ENCODE results near the gene FBXL14. TPM values are rescaled to one million over a fixed set of nuclear protein-coding genes. Genes with fewer than 3 reads are reported as not detected.

FBXL14 gene
- total RNA-seq, 2 donors from 2014 or later: 6.3 to 11.3 TPM

DNA sequence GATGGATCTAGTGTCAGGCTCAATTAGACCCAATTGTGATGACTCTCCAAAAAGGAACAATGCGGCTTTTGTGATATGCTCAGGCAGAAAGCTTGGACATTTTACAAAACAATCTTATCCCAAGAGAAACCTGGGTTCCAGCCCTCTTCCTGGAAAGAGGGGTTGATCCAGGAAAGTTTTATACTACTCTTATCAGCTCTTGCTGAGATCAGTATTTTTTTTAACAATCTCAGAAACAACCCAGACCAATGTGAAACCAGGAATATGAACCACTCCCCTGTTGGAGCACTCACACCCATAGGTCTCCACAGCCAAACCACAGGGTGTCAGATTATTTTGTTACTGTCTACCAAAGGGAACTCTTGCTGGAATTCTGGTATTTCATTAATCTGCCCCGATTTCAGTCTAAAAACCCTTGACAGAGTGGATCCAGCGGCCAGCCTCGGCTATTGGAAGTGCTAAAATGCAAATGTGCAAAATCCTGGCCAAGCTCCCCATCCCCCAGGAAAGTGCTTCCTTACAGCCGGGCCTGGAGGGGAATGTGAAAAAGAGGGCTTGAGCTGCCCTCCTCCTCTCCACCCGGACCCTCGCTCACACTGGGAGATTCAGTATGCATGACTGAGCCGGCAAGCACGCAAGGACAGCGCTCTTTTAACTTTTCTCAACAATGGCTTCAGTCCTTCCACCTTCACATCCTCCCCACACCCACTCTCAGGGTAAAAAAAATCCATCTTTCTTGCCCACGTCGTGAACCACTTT, 4.0 kb downstream of the FBXL14 start:
- TF ChIP-seq, protein P1, sequence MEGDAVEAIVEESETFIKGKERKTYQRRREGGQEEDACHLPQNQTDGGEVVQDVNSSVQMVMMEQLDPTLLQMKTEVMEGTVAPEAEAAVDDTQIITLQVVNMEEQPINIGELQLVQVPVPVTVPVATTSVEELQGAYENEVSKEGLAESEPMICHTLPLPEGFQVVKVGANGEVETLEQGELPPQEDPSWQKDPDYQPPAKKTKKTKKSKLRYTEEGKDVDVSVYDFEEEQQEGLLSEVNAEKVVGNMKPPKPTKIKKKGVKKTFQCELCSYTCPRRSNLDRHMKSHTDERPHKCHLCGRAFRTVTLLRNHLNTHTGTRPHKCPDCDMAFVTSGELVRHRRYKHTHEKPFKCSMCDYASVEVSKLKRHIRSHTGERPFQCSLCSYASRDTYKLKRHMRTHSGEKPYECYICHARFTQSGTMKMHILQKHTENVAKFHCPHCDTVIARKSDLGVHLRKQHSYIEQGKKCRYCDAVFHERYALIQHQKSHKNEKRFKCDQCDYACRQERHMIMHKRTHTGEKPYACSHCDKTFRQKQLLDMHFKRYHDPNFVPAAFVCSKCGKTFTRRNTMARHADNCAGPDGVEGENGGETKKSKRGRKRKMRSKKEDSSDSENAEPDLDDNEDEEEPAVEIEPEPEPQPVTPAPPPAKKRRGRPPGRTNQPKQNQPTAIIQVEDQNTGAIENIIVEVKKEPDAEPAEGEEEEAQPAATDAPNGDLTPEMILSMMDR (IDR thresholded peaks at IDR 0.05): no peak
- peak overlapping the region; percentile 50 to 63 for H3K27ac ChIP-seq
- H3K9me3 ChIP-seq: no peaks in the 10 kb centered on the region
- H3K27me3 ChIP-seq: no peaks in the 10 kb centered on the region
- peak overlapping the region in 1 of 2 donors; percentile 27 for H3K4me3 ChIP-seq
- H3K4me1 ChIP-seq: peaks cover 0 to 62% of the 10 kb centered on the region in 2 donors
- DNase-seq (ENCODE audit: low spot score): no peak
- H3K36me3 ChIP-seq: no peaks in the 10 kb centered on the region

DNA sequence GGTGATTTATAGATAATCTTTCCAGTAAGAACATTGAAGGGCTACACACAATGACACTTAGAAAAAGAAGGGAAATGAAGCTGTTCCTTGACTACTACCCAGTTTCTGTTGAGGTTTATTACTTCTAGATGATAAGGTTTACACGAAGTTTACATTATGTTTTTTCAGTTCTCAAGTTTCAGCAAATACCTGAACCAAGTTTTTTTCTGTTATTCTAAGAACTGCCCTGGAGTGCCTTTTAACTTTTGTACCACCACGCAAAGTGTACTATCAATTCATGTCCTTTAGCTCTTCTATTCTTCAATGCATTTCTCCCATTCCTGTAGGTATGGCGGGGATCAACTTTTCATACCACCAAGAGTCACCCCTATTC, 5.8 kb downstream of the FBXL14 start:
- DNase-seq (ENCODE audit: low spot score): no peak
- Histone ChIP-seq H3K36me3 (no peaks in the 10 kb centered on the region), H3K4me1 (peaks cover 0 to 54% of the 10 kb centered on the region in 2 donors), H3K9me3 (no peaks in the 10 kb centered on the region), H3K27me3 (no peaks in the 10 kb centered on the region), H3K27ac (no peak overlapping the region), H3K4me3 (no peak overlapping the region)
- TF ChIP-seq, protein P1 (IDR thresholded peaks at IDR 0.05): no peak

DNA sequence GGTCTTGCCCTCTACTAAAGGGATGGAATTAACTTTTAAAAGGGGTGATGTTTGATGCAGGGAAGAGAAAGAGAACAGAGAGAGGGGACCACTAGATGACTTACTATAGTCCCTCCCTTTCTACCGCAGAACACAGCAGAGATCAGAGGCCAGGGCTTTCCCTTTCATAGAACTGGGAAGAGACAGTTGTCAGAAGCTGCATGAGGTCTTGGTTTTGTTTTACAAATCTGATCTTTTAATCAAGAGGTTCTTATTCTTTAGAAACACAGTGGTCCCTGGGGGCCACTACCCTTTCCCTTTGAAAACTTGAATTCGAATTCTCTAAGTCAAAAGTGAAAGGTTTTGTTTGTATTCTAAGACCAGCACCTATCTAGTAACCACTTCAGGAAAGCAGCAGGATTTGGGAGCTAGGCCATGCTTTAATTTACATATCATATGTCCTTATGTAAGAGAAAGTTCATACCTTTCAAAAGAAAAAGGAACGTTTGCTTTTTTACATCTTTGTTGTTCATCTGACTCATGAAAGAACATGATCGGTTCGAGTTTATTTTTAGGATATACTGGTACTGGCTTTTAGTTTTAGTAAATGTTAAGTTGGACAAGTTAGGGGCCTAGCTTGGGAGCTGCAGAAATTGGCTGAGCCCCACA, 6.3 kb downstream of the FBXL14 start:
- no peak for DNase-seq (ENCODE audit: low spot score)
- Histone ChIP-seq H3K4me1 (peaks cover 0 to 54% of the 10 kb centered on the region in 2 donors), H3K36me3 (no peaks in the 10 kb centered on the region), H3K4me3 (no peak overlapping the region), H3K9me3 (no peaks in the 10 kb centered on the region), H3K27ac (no peak overlapping the region), H3K27me3 (no peaks in the 10 kb centered on the region)
- TF ChIP-seq, protein P1 (IDR thresholded peaks at IDR 0.05): no peak

DNA sequence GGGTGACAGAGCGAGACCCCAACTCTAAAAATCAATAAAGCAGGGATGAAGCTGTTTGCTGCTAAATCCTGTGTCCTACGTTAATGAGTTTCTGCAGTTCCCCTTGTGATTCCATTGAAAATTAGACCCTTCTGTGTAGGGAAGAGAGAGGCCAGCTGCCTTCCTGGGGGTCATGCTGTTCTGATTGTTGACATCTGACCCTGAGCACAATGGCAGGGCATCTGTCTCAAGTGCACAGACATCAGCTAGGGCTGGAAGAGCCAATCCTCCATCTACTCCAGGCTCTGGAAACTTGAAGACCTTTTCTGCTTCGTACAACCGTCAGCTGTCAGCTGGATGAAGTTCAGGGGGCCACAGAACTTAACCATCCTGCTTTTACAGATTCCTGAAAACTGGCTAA, 10.1 kb downstream of the FBXL14 start:
- TF ChIP-seq, protein P1 (IDR thresholded peaks at IDR 0.05): no peak
- Histone ChIP-seq H3K27ac (no peak overlapping the region), H3K27me3 (no peaks in the 10 kb centered on the region), H3K4me3 (no peak overlapping the region), H3K4me1 (peaks cover 0 to 30% of the 10 kb centered on the region in 2 donors), H3K9me3 (no peaks in the 10 kb centered on the region), H3K36me3 (no peaks in the 10 kb centered on the region)
- no peak for DNase-seq (ENCODE audit: low spot score)

DNA sequence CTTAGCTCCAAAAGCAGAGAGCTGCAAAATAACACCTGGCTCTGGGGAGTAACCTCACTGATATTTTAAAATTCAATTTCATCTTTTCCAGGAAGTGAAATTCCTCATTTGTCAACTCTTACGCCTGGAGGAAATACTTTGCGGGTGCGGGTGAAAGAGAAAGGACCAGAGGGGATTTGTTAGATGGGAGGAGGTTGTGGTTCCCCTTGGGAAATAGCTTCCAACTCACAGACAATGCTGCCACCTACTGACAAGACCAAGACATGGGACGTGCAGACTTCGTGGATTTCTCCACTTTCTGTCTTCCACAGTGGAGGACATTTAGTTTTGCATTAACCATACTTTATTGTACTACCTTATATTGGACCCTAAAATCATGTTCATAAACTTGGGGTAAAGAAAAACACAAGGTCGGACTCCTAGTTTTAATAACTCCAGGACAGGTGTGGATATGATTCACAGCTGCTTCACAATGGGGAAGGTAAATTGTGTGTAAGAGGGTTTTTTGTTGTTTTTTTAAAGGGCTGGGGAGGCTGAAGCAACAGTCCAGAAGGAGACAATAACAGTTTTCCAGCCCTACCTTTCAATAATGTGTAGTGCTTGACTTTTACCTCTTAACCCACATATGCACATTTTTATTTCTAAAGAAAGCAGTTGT, 10.8 kb downstream of the FBXL14 start:
- Histone ChIP-seq H3K36me3 (no peaks in the 10 kb centered on the region), H3K4me3 (no peak overlapping the region), H3K9me3 (no peaks in the 10 kb centered on the region), H3K27me3 (no peaks in the 10 kb centered on the region), H3K27ac (no peak overlapping the region), H3K4me1 (peaks cover 0 to 30% of the 10 kb centered on the region in 2 donors)
- no peak for DNase-seq (ENCODE audit: low spot score)
- TF ChIP-seq, protein P1 (IDR thresholded peaks at IDR 0.05): peak; percentile 81 to 90
